Gastrocnemius medialis (tissue), 4 donors: ENCODE data around the gene PRKCA.

Source experiments
- CTCF ChIP-seq, 5 experiments: fragments of 450-650 bp in 3 of 5; fragments of 200-600 bp in 2 of 5; sonication (generic) in 2 of 5; IDR thresholded peaks in 4 of 5; conservative IDR thresholded peaks in 1 of 5; 1 replicate in 4 of 5; 2 replicates in 1 of 5; pipeline ENCODE4 v1.5.1; 2016 to 2019; ENCODE audit warnings: antibody characterized with exemption in 5 of 5, mild to moderate bottlenecking in 3 of 5, moderate library complexity in 3 of 5
- POLR2A ChIP-seq, 2 donors: fragments of 450-650 bp; IDR thresholded peaks; one replicate each; pipeline ENCODE4 v1.6.1; 2017; ENCODE audit warnings: antibody characterized with exemption in 2 of 2, mild to moderate bottlenecking in 2 of 2, moderate library complexity in 2 of 2

DNA sequence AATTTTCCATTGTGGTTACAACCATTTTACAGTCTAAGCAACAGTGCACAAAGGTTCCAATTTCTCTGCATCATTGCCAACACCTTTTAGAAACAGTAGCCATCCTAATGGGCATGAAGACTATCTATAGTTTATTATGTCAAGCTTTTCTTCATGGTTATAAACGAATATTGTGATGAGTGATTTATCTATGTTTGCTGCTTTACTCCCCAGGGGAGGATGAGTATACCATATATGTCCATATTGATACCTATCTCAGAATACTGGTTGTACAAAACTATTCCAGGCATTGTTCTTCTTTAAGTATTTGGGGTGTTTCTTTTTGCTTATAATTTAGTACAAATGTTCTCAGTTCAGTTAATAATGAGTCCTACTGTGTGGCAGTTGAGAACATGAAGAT lies 98.3 kb downstream of the PRKCA start:
- TF ChIP-seq CTCF (IDR thresholded peaks at IDR 0.05 in 4 of 5, conservative IDR thresholded peaks at IDR 0.05 in 1 of 5): no peak
- TF ChIP-seq POLR2A (IDR thresholded peaks at IDR 0.05): no peak
